ENCODE data around the gene STK10.

DNA sequence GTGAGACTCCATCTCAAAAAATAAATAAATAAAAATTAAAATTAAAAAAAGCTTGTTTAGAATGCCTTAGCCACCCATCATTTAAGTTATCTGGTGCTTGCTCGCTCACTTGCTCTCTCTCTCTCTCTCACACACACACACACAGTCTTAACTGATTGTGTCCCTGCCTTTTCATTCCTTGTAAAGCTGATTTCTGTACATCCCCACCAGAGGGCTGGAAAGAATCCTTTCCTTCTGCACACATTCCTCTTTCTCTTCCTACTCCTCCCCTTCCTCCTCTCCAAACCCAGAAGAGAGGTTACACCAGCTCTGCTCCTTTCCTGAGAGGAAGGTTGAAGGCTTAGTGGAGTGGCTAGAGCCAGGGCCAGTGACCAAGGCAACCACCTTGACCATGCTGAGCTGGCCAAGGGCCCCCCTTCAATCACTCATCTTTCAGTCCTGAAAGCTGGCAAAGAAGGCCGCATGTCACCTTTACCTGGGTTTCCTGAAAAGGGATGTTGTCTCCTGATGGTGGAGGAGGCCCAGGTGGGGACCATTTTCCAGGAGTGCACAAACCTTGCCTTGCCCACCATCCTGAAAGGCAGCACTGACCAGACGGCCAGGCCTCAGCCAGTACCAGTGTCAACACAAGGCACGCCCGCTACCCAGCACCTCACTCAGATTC is 25.6 kb downstream of the STK10 start:
- TF ChIP-seq, protein P1, sequence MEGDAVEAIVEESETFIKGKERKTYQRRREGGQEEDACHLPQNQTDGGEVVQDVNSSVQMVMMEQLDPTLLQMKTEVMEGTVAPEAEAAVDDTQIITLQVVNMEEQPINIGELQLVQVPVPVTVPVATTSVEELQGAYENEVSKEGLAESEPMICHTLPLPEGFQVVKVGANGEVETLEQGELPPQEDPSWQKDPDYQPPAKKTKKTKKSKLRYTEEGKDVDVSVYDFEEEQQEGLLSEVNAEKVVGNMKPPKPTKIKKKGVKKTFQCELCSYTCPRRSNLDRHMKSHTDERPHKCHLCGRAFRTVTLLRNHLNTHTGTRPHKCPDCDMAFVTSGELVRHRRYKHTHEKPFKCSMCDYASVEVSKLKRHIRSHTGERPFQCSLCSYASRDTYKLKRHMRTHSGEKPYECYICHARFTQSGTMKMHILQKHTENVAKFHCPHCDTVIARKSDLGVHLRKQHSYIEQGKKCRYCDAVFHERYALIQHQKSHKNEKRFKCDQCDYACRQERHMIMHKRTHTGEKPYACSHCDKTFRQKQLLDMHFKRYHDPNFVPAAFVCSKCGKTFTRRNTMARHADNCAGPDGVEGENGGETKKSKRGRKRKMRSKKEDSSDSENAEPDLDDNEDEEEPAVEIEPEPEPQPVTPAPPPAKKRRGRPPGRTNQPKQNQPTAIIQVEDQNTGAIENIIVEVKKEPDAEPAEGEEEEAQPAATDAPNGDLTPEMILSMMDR (IDR thresholded peaks at IDR 0.05) = no peak
- no peak for TF ChIP-seq EZH2 (IDR thresholded peaks at IDR 0.05; ENCODE audit: borderline replicate concordance, insufficient read depth, low read depth, low read length, poor library complexity, severe bottlenecking)
